GM12873 (cell line): Measurements from ENCODE around the gene IL25.

Source experiments
- TF ChIP-seq, protein P1 (sequence below): IDR thresholded peaks from 2 replicates; pipeline ENCODE4 v1.5.1; 2012; ENCODE audit warnings: low read depth, mild to moderate bottlenecking, moderate library complexity, low read length, control low read depth; ENCODE audit not compliant: insufficient read depth; ENCODE audit errors: missing control alignments

Gene IL25

DNA sequence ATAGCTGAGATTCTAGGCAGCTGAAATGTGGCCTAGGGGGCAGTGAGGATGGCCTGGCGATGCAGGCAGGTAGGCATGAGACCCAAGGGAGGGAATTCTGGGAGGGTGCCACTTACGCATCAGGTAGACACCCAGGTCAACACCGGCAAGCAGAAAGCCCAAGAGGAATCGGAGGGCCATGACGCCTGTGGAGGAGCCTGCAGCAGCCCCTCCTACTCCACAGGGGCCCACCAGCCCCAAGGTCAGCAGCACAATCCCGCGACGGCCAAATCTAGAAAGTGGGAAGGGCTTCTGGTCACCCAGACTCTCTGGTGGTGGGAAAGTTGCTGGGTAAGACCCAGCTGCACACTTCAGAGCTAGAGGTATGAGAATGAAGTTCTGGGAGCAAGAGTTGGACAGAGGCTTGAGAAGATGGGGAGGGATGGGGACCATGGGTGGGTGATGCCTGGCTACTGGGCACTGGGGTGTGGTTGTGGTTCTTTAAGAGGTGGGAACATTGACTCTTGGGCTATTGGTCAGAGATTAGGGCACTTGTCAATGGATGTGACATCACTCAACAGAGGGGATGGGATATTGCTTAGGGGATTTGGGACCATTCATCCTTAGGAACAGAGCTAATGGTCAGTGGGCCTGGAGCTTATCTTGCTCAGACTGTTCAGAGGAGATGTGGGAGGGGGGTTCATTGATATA is 23.3 kb upstream of the IL25 start:
- TF ChIP-seq, protein P1, sequence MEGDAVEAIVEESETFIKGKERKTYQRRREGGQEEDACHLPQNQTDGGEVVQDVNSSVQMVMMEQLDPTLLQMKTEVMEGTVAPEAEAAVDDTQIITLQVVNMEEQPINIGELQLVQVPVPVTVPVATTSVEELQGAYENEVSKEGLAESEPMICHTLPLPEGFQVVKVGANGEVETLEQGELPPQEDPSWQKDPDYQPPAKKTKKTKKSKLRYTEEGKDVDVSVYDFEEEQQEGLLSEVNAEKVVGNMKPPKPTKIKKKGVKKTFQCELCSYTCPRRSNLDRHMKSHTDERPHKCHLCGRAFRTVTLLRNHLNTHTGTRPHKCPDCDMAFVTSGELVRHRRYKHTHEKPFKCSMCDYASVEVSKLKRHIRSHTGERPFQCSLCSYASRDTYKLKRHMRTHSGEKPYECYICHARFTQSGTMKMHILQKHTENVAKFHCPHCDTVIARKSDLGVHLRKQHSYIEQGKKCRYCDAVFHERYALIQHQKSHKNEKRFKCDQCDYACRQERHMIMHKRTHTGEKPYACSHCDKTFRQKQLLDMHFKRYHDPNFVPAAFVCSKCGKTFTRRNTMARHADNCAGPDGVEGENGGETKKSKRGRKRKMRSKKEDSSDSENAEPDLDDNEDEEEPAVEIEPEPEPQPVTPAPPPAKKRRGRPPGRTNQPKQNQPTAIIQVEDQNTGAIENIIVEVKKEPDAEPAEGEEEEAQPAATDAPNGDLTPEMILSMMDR = no peak

DNA sequence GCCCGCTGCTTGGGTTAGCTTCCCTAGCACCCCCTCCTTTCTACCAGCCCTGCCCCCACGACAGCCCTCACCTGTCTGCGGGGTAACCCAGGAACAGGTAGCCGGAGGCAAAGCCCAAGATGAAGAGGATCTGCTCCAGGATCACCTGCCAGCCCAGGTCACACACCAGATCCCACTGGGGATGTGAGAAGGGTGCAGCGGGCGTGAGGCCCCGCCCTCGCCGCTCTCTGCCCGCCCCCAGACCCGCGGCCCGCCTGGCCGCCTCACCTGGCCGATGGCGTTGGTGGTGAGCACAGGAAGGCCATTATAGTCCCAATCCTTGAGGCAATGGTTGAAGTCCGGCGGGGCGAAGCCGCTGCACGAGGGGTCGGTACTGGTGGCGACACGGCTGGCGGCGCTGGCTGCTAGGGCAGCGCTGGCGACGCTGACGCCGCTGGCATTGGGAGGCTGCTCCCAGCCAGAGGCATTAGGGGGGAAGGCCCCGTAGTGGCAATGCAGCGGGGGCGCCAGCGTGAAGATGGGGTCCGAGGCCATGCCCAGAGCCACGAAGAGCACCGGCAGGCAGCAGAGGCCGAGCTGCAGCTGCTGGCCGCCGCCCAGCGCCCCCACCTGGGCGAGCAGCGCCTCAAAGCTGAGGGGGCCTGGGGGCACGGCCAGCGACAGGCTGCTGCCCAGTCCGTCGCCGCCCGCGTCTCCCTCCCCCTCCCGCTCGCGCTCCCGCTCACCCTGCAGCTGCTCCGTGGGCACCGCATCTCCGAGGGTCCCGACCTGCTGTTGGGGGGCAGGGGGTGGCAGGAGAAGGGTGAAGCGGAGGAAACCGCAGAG is 20.7 kb upstream of the IL25 start:
- TF ChIP-seq, protein P1 = peak; percentile 9

DNA sequence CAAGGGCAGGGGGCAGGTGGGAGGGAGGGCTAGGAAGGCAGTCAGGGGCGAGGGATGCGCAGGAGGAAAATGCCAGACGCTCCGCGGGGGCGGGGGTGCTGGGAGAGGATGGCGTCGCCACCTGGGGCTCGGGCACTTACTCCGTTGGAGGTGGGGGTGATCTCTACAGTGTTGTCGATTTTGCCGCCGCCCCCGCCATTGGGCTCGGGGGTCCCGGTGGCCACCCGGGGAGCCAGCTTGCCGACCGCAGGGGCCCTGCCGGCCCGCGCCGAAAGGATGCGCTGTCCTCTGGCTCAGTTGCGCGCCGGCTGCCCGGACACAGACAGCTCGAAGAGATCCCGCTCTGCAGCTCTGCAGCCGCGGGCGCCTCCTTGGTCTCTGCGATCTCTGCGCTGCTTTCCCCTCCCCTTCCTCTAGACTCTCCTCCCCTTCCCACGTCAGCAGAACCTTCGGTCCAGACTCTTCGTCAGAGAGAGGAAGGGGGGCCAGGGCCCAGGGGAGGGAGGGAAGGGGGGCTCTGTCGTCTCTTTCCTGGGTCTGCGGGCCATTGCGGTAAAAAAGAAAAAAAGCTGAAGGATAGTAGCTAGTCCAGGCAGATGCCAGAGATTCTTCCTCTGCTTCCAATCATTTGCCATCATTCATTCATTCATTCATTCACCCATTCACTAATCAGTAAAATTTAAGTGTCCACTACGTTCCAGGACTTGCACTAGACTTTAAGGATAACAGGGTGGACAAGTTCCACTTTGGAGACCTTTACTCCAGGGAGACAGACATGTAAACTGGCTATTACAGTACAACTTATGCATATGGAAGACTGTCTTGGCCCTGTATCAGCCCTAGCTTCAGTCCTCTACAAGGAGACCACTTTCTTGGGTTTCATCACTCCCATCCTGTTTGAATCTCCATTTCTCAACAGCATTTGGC is 19.8 kb upstream of the IL25 start, which contains the start of gene SLC22A17:
Gene SLC22A17 (minus strand): TSS at position 382 of the 927 bp plus-strand sequence.
- TF ChIP-seq, protein P1 = no peak

DNA sequence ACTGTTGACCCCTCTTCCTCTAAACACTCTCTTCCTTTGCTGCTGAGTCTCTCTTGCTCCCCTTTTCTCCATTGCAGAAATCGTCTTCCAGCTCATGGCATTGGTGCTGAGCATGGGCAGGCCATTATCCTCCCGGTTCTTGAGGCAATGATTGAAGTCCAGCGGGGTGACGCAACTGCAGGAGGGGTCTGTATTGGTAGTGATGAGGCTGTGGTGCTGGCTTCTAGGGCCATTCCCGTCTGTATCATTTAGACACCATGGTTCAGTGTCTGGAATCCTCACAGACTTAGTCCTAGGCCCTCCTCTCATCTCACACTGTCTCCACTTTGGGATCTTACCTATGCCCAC is 19.2 kb upstream of the IL25 start:
- TF ChIP-seq, protein P1 = no peak

DNA sequence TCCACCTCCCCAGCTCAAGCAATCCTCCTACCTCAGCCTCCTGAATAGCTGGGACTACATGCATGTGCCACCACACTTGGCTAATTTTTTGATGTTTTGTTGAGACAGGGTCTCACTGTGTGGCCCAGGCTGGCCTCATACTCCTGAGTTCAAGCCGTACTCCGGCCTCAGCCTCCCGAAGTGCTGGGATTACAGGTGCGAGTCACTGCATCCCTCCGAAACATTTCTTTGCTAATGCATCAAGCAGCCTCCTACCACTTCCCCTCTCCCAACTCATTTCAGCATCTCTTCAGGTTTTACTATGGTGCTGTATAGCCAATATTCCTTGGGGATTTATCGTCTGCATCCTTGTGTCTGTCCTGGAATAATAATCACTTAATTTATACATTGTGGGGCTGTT is 17.6 kb upstream of the IL25 start:
- TF ChIP-seq, protein P1 = no peak

DNA sequence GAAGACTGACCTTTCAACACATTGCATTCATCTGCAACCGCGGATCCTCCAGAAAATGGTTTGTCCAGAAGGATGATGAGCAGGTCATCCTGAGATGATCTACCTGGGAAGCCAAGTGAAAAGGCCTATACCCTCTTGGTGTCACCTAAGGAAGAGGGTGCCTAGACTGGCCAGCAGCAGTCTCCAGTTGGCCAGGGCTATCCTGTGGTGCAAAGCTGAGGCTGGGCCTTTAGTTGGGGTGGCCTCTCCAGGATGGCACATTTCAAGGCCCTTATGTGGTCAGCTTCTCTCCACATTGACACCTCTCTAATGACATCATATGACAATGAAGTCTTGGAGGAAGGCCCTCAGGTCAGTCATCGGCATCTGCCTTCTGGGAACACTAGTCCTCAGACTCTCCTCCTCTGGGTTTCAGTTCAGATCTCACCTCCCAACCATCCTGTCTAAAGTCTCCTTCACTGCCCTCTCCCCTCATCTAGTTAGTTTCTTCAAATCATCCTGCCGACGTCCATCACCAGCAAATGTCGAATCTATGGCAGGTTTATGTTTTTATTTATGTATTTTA is 16.7 kb upstream of the IL25 start:
- TF ChIP-seq, protein P1 = no peak
